Fibroblast of lung (primary cell): ENCODE measurements around the gene CLCN7. TPM values are rescaled to one million over a fixed set of nuclear protein-coding genes. Genes with fewer than 3 reads are reported as not detected.

Source experiments
- DNase-seq, 2 donors: peaks; one replicate each; pipeline versions ENCODE4 v3.0.0 to v3.0.0-alpha.2; 2010; ENCODE audit warnings: low read depth in 2 of 2
- H2AFZ ChIP-seq: 2 replicates; pipeline ENCODE4 v1.5.1; 2012; ENCODE audit warnings: low read length, control low read depth, inconsistent platforms
- H3K27ac ChIP-seq: 2 replicates; pipeline ENCODE4 v1.5.1; 2011; ENCODE audit warnings: low read length, control low read depth; ENCODE audit not compliant: insufficient read depth
- H3K27me3 ChIP-seq: 2 replicates; pipeline ENCODE4 v1.5.1; 2011; ENCODE audit warnings: mild to moderate bottlenecking, low read length; ENCODE audit not compliant: control insufficient read depth, insufficient read depth
- H3K36me3 ChIP-seq: 2 replicates; pipeline ENCODE4 v1.5.1; 2011; ENCODE audit warnings: low read length; ENCODE audit not compliant: control insufficient read depth, insufficient read depth
- H3K4me1 ChIP-seq: 2 replicates; pipeline ENCODE4 v1.5.1; 2011; ENCODE audit warnings: low read length; ENCODE audit not compliant: control insufficient read depth, insufficient read depth; ENCODE audit errors: extremely low read depth
- H3K4me2 ChIP-seq: 2 replicates; pipeline ENCODE4 v1.5.1; 2011; ENCODE audit warnings: low read length, control low read depth; ENCODE audit not compliant: insufficient read depth; ENCODE audit errors: extremely low read depth
- H3K4me3 ChIP-seq, 4 experiments: fragments of 200-600 bp in 1 of 4; sonication (generic) in 1 of 4; replicated peaks in 1 of 4; 2 replicates each; pipeline ENCODE4 v1.5.1; 2011 to 2016; ENCODE audit warnings: low read length in 4 of 4, low read depth in 3 of 4, mild to moderate bottlenecking in 3 of 4, control low read depth in 2 of 4, inconsistent platforms in 1 of 4, mixed read lengths in 1 of 4; ENCODE audit not compliant: insufficient read depth in 1 of 4; ENCODE audit errors: control extremely low read depth in 1 of 4
- H3K79me2 ChIP-seq: 2 replicates; pipeline ENCODE4 v1.5.1; 2012; ENCODE audit warnings: mild to moderate bottlenecking, low read length, inconsistent platforms; ENCODE audit not compliant: control insufficient read depth, insufficient read depth
- H3K9ac ChIP-seq: 2 replicates; pipeline ENCODE4 v1.5.1; 2011; ENCODE audit warnings: mild to moderate bottlenecking, low read length, control low read depth; ENCODE audit not compliant: insufficient read depth
- H3K9me3 ChIP-seq: 2 replicates; pipeline ENCODE4 v1.5.1; 2012; ENCODE audit warnings: low read depth, low read length; ENCODE audit not compliant: control insufficient read depth, insufficient read depth
- H4K20me1 ChIP-seq: 2 replicates; pipeline ENCODE4 v1.5.1; 2011; ENCODE audit warnings: low read length; ENCODE audit not compliant: control insufficient read depth, insufficient read depth; ENCODE audit errors: extremely low read depth
- CTCF ChIP-seq, 2 donors: IDR thresholded peaks in 1 of 2; conservative IDR thresholded peaks in 1 of 2; 1 replicate in 1 of 2; 2 replicates in 1 of 2; pipeline ENCODE4 v1.5.1; 2011 to 2012; ENCODE audit warnings: low read length in 2 of 2, control low read depth in 1 of 2, inconsistent platforms in 1 of 2, low read depth in 1 of 2, mild to moderate bottlenecking in 1 of 2
- EZH2 ChIP-seq: IDR thresholded peaks from 2 replicates; pipeline ENCODE4 v1.5.1; 2012; ENCODE audit warnings: low read length, control low read depth, mild to moderate bottlenecking; ENCODE audit errors: missing control alignments
- polyA plus RNA-seq, 2 donors: library from polyadenylated mRNA; depleted of rRNA in 1 of 2; stranded (reverse) in 1 of 2; unstranded in 1 of 2; fragments of >200 nt; gene quantifications; 2 replicates each; pipeline ENCODE4 v1.2.1, GENCODE V29; 2011 to 2012; ENCODE audit warnings: missing spikeins in 1 of 2
- total RNA-seq: library from RNA; depleted of rRNA; stranded (reverse); fragments of >200 nt; gene quantifications from 2 replicates; pipeline ENCODE4 v1.2.1, GENCODE V29; 2014

Gene CLCN7
- total and polyA plus RNA-seq, 2 donors (not counting 1 experiment from before 2014, with no cell fraction given): 25.0 to 83.4 TPM

- H3K4me3 ChIP-seq: no peak overlapping the region
- no peak overlapping the region for H3K27ac ChIP-seq
- no peaks in the 10 kb centered on the region for H3K9me3 ChIP-seq
- no peaks in the 10 kb centered on the region for H3K79me2 ChIP-seq
- H2AFZ ChIP-seq: no peak overlapping the region
- H3K4me2 ChIP-seq: no peak overlapping the region
- no peaks in the 10 kb centered on the region for H3K27me3 ChIP-seq
- H4K20me1 ChIP-seq: no peaks in the 10 kb centered on the region
- no peak for DNase-seq
- no peaks in the 10 kb centered on the region for H3K36me3 ChIP-seq
- H3K9ac ChIP-seq: no peak overlapping the region
- TF ChIP-seq CTCF (conservative IDR thresholded peaks at IDR 0.05 in 1 of 2, IDR thresholded peaks at IDR 0.05 in 1 of 2; ENCODE audit: low read depth in 1 of 2, low read length in 2 of 2) (no peak), EZH2 (no peak)
- H3K4me1 ChIP-seq: no peaks in the 10 kb centered on the region
These were observed 49.0 kb downstream of the CLCN7 start for GRCh38 chr16:1425616-1426370.

GRCh38 chr16:1424028-1424427 lies 50.8 kb downstream of the CLCN7 start:
- Histone ChIP-seq H3K27me3 (no peaks in the 10 kb centered on the region), H3K79me2 (peaks cover 8% of the 10 kb centered on the region), H3K27ac (no peak overlapping the region), H4K20me1 (no peaks in the 10 kb centered on the region), H3K4me3 (no peak overlapping the region), H3K9me3 (no peaks in the 10 kb centered on the region), H3K4me2 (no peak overlapping the region), H2AFZ (no peak overlapping the region), H3K9ac (no peak overlapping the region), H3K36me3 (no peaks in the 10 kb centered on the region), H3K4me1 (no peaks in the 10 kb centered on the region)
- TF ChIP-seq CTCF (conservative IDR thresholded peaks at IDR 0.05 in 1 of 2, IDR thresholded peaks at IDR 0.05 in 1 of 2; ENCODE audit: low read depth in 1 of 2, low read length in 2 of 2): no peak
- TF ChIP-seq EZH2: no peak
- DNase-seq: no peak

- TF ChIP-seq CTCF (conservative IDR thresholded peaks at IDR 0.05 in 1 of 2, IDR thresholded peaks at IDR 0.05 in 1 of 2; ENCODE audit: low read depth in 1 of 2, low read length in 2 of 2) (no peak), EZH2 (no peak)
- Histone ChIP-seq H3K27me3 (no peaks in the 10 kb centered on the region), H4K20me1 (no peaks in the 10 kb centered on the region), H3K4me3 (no peak overlapping the region), H3K9me3 (no peaks in the 10 kb centered on the region), H3K27ac (no peak overlapping the region), H3K9ac (no peak overlapping the region), H3K4me1 (no peaks in the 10 kb centered on the region), H3K79me2 (peaks cover 9% of the 10 kb centered on the region), H3K36me3 (no peaks in the 10 kb centered on the region), H3K4me2 (no peak overlapping the region), H2AFZ (no peak overlapping the region)
- DNase-seq: no peak
These were observed 52.8 kb downstream of the CLCN7 start for GRCh38 chr16:1422076-1422475.
